ENCODE data around the gene SETD3. TPM values are rescaled to one million over a fixed set of nuclear protein-coding genes. Genes with fewer than 3 reads are reported as not detected.

SETD3 gene
- total and polyA plus RNA-seq, 10 of the 15 experiments (the other 5 are each of a cell fraction or from before 2014, with no cell fraction given) = 11.3 to 44.2 (median 36.5) TPM

DNA sequence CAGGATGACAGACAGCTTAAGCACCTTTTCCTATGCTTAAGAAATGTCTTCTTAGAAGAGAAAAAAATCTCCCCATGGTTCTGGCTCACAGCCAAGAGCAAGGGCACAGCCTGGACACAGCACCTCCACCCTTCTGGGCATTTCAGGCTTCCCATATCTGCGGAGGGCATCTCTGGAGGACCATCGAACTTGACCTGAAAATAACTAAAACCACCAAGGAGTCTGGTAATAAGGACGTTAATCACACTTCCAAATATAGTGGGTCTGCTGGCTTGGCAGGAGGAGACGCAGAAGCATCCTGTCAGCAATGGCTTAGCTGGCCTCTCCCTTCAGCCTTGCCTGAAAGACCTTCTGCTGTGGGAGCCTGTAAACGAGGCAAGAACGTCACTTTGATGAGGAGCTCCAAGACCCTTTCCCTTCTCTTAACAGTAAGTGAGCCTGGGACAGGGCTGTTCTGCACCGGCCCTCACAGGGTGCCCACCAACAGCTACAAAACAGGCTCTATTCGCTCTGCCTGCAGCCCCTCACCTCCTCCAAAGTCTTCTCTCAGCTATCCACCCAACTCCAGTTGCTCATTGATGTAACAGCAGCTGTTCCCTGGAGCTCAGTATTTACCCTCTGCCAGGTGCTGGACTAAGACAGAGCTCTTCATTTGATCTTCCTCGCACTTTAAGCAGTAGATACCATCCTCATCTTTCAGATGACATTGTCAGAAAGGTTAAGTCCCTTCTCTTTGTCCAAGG is 13.2 kb downstream of the SETD3 start:
- intact Hi-C loops (cut with micrococcal nuclease; ENCODE audit: unreplicated experiment) = no loop called here
- no peak for ATAC-seq
- Histone ChIP-seq H3K36me3 (ENCODE audit: control insufficient read depth in 2 of 2, insufficient read depth in 2 of 2, low read length in 1 of 2) (peaks cover 15 to 19% of the 10 kb centered on the region in 2 experiments), H3K79me2 (ENCODE audit: control insufficient read depth, insufficient read depth, low read length) (peaks cover 24% of the 10 kb centered on the region), H3K4me2 (ENCODE audit: control insufficient read depth, insufficient read depth) (no peak overlapping the region), H2AFZ (ENCODE audit: control insufficient read depth, low read depth, low read length) (no peak overlapping the region), H3K4me1 (ENCODE audit: control insufficient read depth, insufficient read depth, low read length) (no peaks in the 10 kb centered on the region), H3K9ac (ENCODE audit: control insufficient read depth, insufficient read depth, low read length) (no peak overlapping the region), H4K20me1 (ENCODE audit: control insufficient read depth, insufficient read depth) (0 out of 2 replicates have a peak, but pooled peaks cover 3% of the 10 kb centered on the region), H3K27ac (ENCODE audit: control insufficient read depth, insufficient read depth) (no peak overlapping the region), H3K9me3 (replicated peaks; ENCODE audit: control insufficient read depth, insufficient read depth, low read length) (no peaks in the 10 kb centered on the region), H3K27me3 (replicated peaks in 1 of 2; ENCODE audit: control insufficient read depth in 2 of 2, insufficient read depth in 2 of 2, low read length in 1 of 2) (no peaks in the 10 kb centered on the region), H3K4me3 (no peak overlapping the region)
- ChIA-PET SMC1A (ENCODE audit: uncharacterized antibody, unreplicated experiment) (no interaction called here), RAD21 (ENCODE audit: unreplicated experiment) (no interaction called here), CTCF (no interaction called here), POLR2A (no interaction called here)
- FAIRE-seq = no peak
- 88% methylated on average over 9 of the region's 9 CpGs for WGBS (ENCODE audit: insufficient coverage, insufficient replicate concordance, low lambda C conversion rate, missing lambda C conversion rate)
- in situ Hi-C loops (cut with MboI) = no loop called here
- TF ChIP-seq SMAD5 (IDR thresholded peaks at IDR 0.05; ENCODE audit: low read depth) (no peak), SIN3A (IDR thresholded peaks at IDR 0.05; ENCODE audit: low read depth, low read length) (no peak), SUPT20H (IDR thresholded peaks at IDR 0.05; ENCODE audit: borderline replicate concordance, control insufficient read depth, low read depth, low read length) (no peak), CEBPB (IDR thresholded peaks at IDR 0.05; ENCODE audit: borderline replicate concordance in 1 of 2, low read depth in 2 of 2, low read length in 2 of 2) (no peak), CREB1 (IDR thresholded peaks at IDR 0.05; ENCODE audit: low read depth) (no peak), BRCA1 (IDR thresholded peaks at IDR 0.05; ENCODE audit: low read depth, low read length) (no peak)
- TF ChIP-seq, protein P1, sequence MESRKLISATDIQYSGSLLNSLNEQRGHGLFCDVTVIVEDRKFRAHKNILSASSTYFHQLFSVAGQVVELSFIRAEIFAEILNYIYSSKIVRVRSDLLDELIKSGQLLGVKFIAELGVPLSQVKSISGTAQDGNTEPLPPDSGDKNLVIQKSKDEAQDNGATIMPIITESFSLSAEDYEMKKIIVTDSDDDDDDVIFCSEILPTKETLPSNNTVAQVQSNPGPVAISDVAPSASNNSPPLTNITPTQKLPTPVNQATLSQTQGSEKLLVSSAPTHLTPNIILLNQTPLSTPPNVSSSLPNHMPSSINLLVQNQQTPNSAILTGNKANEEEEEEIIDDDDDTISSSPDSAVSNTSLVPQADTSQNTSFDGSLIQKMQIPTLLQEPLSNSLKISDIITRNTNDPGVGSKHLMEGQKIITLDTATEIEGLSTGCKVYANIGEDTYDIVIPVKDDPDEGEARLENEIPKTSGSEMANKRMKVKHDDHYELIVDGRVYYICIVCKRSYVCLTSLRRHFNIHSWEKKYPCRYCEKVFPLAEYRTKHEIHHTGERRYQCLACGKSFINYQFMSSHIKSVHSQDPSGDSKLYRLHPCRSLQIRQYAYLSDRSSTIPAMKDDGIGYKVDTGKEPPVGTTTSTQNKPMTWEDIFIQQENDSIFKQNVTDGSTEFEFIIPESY (IDR thresholded peaks at IDR 0.05) = no peak
- TF ChIP-seq, protein P2, sequence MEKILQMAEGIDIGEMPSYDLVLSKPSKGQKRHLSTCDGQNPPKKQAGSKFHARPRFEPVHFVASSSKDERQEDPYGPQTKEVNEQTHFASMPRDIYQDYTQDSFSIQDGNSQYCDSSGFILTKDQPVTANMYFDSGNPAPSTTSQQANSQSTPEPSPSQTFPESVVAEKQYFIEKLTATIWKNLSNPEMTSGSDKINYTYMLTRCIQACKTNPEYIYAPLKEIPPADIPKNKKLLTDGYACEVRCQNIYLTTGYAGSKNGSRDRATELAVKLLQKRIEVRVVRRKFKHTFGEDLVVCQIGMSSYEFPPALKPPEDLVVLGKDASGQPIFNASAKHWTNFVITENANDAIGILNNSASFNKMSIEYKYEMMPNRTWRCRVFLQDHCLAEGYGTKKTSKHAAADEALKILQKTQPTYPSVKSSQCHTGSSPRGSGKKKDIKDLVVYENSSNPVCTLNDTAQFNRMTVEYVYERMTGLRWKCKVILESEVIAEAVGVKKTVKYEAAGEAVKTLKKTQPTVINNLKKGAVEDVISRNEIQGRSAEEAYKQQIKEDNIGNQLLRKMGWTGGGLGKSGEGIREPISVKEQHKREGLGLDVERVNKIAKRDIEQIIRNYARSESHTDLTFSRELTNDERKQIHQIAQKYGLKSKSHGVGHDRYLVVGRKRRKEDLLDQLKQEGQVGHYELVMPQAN (conservative IDR thresholded peaks at IDR 0.05) = no peak
- no peak for DNase-seq (ENCODE audit: low read depth, low spot score)
- no TSS peak for BruUV-seq (replicated peaks)

Measured in GM12878 (cell line).